HL-60 (cell line): ENCODE measurements around the gene MALT1.

ENCODE experiments used
- CTCF ChIP-seq: IDR thresholded peaks from one replicate; pipeline ENCODE4 v1.5.1; 2011; ENCODE audit warnings: low read length, control low read depth, inconsistent platforms; ENCODE audit not compliant: insufficient read depth
- GABPA ChIP-seq: IDR thresholded peaks from 2 replicates; pipeline ENCODE4 v1.6.1; 2012; ENCODE audit warnings: low read depth
- POLR2AphosphoS5 ChIP-seq: IDR thresholded peaks from 2 replicates; pipeline ENCODE4 v1.6.1; 2012; ENCODE audit warnings: low read depth
- REST ChIP-seq: IDR thresholded peaks from 2 replicates; pipeline ENCODE4 v1.6.1; 2012; ENCODE audit warnings: low read depth; ENCODE audit not compliant: insufficient replicate concordance
- SPI1 ChIP-seq: IDR thresholded peaks from 2 replicates; pipeline ENCODE4 v1.6.1; 2012; ENCODE audit warnings: low read depth, mild to moderate bottlenecking, borderline replicate concordance

GRCh38 chr18:58766164-58766563 is 94.9 kb downstream of the MALT1 start:
- TF ChIP-seq CTCF, result no peak
- no peak for TF ChIP-seq POLR2AphosphoS5
- no peak for TF ChIP-seq REST
- no peak for TF ChIP-seq GABPA
- no peak for TF ChIP-seq SPI1
